Mucosa of descending colon (tissue), 3 donors: ENCODE measurements around the gene CASR. TPM values are rescaled to one million over a fixed set of nuclear protein-coding genes. Genes with fewer than 3 reads are reported as not detected.

Experiments
- ATAC-seq: fragments of 200-7000 bp; cut with Tn5 transposase; one replicate; pipeline ENCODE4 v1.9.1; 2020; ENCODE audit warnings: mild to moderate bottlenecking, moderate library complexity
- DNase-seq, 3 donors: peaks; one replicate each; pipeline ENCODE4 v3.0.0-alpha.2; 2020
- H3K36me3 ChIP-seq: fragments of 200-600 bp; one replicate; pipeline ENCODE4 v1.8.0; 2021; ENCODE audit warnings: low read depth, mild to moderate bottlenecking
- H3K4me1 ChIP-seq: fragments of 200-600 bp; one replicate; pipeline ENCODE4 v1.8.0; 2021; ENCODE audit warnings: low read depth, mild to moderate bottlenecking
- H3K4me3 ChIP-seq: fragments of 200-600 bp; one replicate; pipeline ENCODE4 v1.8.0; 2021; ENCODE audit warnings: mild to moderate bottlenecking
- H3K9me3 ChIP-seq: fragments of 200-600 bp; one replicate; pipeline ENCODE4 v1.8.0; 2021; ENCODE audit warnings: mild to moderate bottlenecking
- CTCF ChIP-seq: fragments of 200-600 bp; IDR thresholded peaks from one replicate; pipeline ENCODE4 v1.8.0; 2022; ENCODE audit warnings: antibody characterized with exemption, mild to moderate bottlenecking
- intact Hi-C, 2 donors: fragments of 100-400 bp; cut with DNase I in 1 of 2; cut with micrococcal nuclease in 1 of 2; formaldehyde crosslinking; loops; one replicate each; pipeline versions ENCODE4 v1.11.0 to v1.11.1; 2022; cut with DNase I, micrococcal nuclease
- total RNA-seq, 3 donors: library from RNA; stranded (reverse); fragmentation: NEBNext Ultra II Directional in 2 of 3; extraction: Animal tissue kit (Norgen Biotek cat#: 25700) in 2 of 3; gene quantifications; one replicate each; pipeline versions ENCODE4 v1.2.1 to v1.2.4, GENCODE V29; 2021 to 2023
- donor health status: DM: no; HTN: no; CAD: no; lungs with moderate emphysema.
- donor health status: DM: no; HTN: no; CAD: no.
- donor health status: DM: no; HTN: yes; CAD: no.

CASR gene
- total RNA-seq, 3 donors from 2014 or later, result 0.32 to 1.2 (median 0.36) TPM

DNA sequence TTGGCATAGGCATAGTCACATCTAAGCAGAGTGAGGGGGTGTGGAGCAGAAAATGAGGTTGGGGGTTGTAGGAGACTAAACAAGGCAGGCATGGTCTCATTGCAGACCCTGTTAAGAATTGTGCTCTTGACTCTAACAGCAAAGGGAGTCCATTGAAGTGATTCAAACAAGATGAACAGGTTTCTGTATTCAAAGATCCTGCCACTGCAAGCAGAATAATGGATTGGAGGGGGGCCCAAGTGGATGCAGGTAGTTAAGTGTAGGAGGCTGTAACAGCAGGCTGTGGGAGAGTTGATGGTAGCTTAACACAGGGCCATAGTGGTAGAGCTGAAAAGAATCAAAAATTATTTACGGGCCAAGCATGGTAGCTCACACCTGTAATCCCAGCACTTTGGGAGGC is 34.4 kb downstream of the CASR start:
- intact Hi-C loops, result no loop called here
- ATAC-seq (no peak), DNase-seq (no peak)
- Histone ChIP-seq H3K9me3 (no peaks in the 10 kb centered on the region), H3K4me1 (no peaks in the 10 kb centered on the region), H3K36me3 (no peaks in the 10 kb centered on the region), H3K4me3 (no peak overlapping the region)
- no peak for TF ChIP-seq CTCF

DNA sequence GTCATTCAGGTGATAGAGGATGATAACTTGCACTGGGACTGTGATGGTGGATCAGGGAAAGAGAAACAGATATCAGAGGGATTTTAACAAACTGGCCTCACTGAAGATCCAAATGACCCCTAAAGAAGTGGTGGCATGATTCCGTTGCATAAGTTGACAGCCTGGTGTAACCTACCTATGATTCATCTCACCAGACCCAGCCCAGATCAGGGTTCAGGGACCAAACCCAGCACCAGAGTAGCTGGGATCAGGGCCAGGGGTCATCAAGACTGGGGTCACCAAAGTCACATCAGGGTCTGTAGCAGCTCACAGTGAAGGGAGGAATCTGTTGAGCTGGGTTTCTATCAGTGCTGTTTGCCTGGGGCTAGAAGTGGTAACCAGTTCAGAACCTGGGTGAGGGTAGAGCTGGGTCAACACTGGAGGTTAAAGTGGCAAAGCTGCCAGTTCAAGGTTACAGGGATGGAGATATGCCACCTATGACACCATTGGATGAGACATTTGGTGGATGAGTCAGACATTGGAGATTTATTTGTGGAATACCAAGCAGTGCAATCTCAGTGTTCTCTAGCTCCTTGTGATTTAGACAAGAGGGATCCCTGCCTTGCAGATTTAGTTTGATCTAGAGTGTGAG is 35.9 kb downstream of the CASR start:
- no peak for TF ChIP-seq CTCF
- Histone ChIP-seq H3K4me1 (no peaks in the 10 kb centered on the region), H3K36me3 (no peaks in the 10 kb centered on the region), H3K4me3 (no peak overlapping the region), H3K9me3 (no peaks in the 10 kb centered on the region)
- ATAC-seq (no peak), DNase-seq (no peak)
- intact Hi-C loops, result no loop called here

GRCh38 chr3:122227036-122227781 is 43.7 kb downstream of the CASR start:
- no peaks in the 10 kb centered on the region for H3K9me3 ChIP-seq
- ATAC-seq (no peak), DNase-seq (no peak)
- intact Hi-C loops, result no loop called here
- H3K4me3 ChIP-seq, result no peak overlapping the region
- no peaks in the 10 kb centered on the region for H3K36me3 ChIP-seq
- TF ChIP-seq CTCF, result no peak
- H3K4me1 ChIP-seq, result no peaks in the 10 kb centered on the region

GRCh38 chr3:122230174-122230573 is 46.7 kb downstream of the CASR start:
- ATAC-seq, result no peak
- DNase-seq, result no peak
- Histone ChIP-seq H3K36me3 (no peaks in the 10 kb centered on the region), H3K4me3 (no peak overlapping the region), H3K9me3 (no peaks in the 10 kb centered on the region), H3K4me1 (no peaks in the 10 kb centered on the region)
- no peak for TF ChIP-seq CTCF
- intact Hi-C loops, result no loop called here

DNA sequence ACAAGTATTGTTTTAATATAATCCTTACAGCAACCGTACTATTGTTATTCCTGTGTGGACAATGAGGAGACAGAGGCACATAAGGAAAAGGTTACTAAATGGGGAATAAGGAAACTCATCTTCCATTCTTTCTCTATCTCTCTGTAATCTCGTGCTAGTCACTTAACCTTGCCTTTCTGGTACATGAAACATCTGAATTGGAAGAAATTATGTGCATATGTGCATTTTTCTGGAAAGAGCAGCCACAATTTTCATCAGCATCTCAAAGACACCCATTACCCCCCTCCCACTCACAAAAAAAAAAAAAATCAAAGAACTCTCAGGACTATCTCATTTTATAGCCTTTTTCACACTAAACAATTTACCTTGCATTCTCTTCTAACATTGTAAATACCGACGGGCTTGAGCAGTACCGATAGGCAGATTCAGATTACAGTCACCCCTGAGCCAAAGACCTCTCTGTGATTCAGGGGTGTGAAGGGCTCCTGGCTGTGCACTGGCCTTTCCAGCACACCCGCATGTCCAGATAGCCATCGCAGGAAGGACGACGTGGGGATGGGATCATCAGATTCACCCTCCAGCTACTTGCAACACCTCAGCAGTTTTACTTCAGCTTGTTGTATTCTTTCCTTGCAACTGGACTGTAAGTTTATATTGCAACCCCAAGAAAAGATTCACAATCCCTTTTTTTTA is 48.1 kb downstream of the CASR start:
- intact Hi-C loops, result no loop called here
- TF ChIP-seq CTCF, result no peak
- Histone ChIP-seq H3K4me3 (no peak overlapping the region), H3K4me1 (no peaks in the 10 kb centered on the region), H3K9me3 (no peaks in the 10 kb centered on the region), H3K36me3 (no peaks in the 10 kb centered on the region)
- ATAC-seq (no peak), DNase-seq (no peak)
